ENCODE data around the gene ADAMTS20. TPM values are rescaled to one million over a fixed set of nuclear protein-coding genes. Genes with fewer than 3 reads are reported as not detected.

ADAMTS20 gene
- total RNA-seq, 1 experiment from 2014 or later, result 6.0 TPM

- H3K4me1 Mint-ChIP-seq, result no peaks in the 10 kb centered on the region
- POLR2A ChIA-PET, result no interaction called here
- no peak overlapping the region for H3K27ac Mint-ChIP-seq
These were observed 170.1 kb downstream of the ADAMTS20 start for GRCh38 chr12:43381879-43382278.

More at GRCh38 chr12:43381879-43382278, 170.1 kb downstream of the ADAMTS20 start:
- TF ChIP-seq AFF4 (CRISPR knock-in tag; IDR thresholded peaks at IDR 0.05; ENCODE audit: borderline replicate concordance) (no peak), ATF6 (CRISPR knock-in tag; IDR thresholded peaks at IDR 0.05) (no peak), PRDM15 (CRISPR knock-in tag; IDR thresholded peaks at IDR 0.05) (no peak), RELA (CRISPR knock-in tag; IDR thresholded peaks at IDR 0.05; ENCODE audit: borderline replicate concordance) (no peak), ZBTB21 (CRISPR knock-in tag; IDR thresholded peaks at IDR 0.05; ENCODE audit: borderline replicate concordance) (no peak), HMGA2 (CRISPR knock-in tag; IDR thresholded peaks at IDR 0.05) (no peak), JAZF1 (CRISPR knock-in tag; IDR thresholded peaks at IDR 0.05) (no peak), FOXJ3 (CRISPR knock-in tag; IDR thresholded peaks at IDR 0.05; ENCODE audit: borderline replicate concordance) (no peak), FOXP4 (CRISPR knock-in tag; IDR thresholded peaks at IDR 0.05) (no peak), CDX4 (CRISPR knock-in tag; IDR thresholded peaks at IDR 0.05; ENCODE audit: borderline replicate concordance) (no peak), SOX15 (CRISPR knock-in tag; IDR thresholded peaks at IDR 0.05) (no peak)
- CTCF ChIA-PET, result no interaction called here
- Mint-ChIP-seq H3K4me3 (no peak overlapping the region), H3K27me3 (ENCODE audit: low read depth) (no peaks in the 10 kb centered on the region), H3K9me3 (peaks cover 58% of the 10 kb centered on the region), H3K36me3 (peaks cover 52% of the 10 kb centered on the region)
- DNase-seq (ENCODE audit: low spot score) (no peak), ATAC-seq (no peak)

Measured in WTC11 (cell line).